H1 (cell line): ENCODE measurements around the gene DPYD. TPM values are rescaled to one million over a fixed set of nuclear protein-coding genes. Genes with fewer than 3 reads are reported as not detected.

Experiments
- CTCF ChIP-seq, 3 experiments: IDR thresholded peaks; 1 replicate in 2 of 3; 2 replicates in 1 of 3; pipeline versions ENCODE4 v1.5.1 to v1.6.1; 2011; ENCODE audit warnings: low read length in 3 of 3, mild to moderate bottlenecking in 3 of 3, inconsistent platforms in 2 of 3, low read depth in 1 of 3, moderate library complexity in 1 of 3; ENCODE audit not compliant: insufficient read depth in 1 of 3; ENCODE audit errors: control extremely low read depth in 1 of 3
- PHF8 ChIP-seq: fragments of 200-600 bp; sonication (generic); conservative IDR thresholded peaks from 2 replicates; pipeline ENCODE4 v1.7.1; 2012; ENCODE audit warnings: low read depth, mild to moderate bottlenecking, inconsistent platforms, low read length, moderate library complexity
- polyA plus RNA-seq, 7 experiments: library from polyadenylated mRNA; depleted of rRNA in 3 of 7; stranded (reverse) in 5 of 7; unstranded in 2 of 7; fragments of >200 nt in 5 of 7; fragments of 200-250 nt in 2 of 7; gene quantifications; 1 replicate in 5 of 7; 2 replicates in 1 of 7; 4 replicates in 1 of 7; pipeline versions ENCODE4 v1.2.1 to v1.2.3, GENCODE V29; 2011 to 2013; ENCODE audit warnings: missing spikeins in 2 of 7, mixed read lengths in 2 of 7
- total RNA-seq: library from RNA; stranded (reverse); fragmentation: NEBNext Ultra II Directional; extraction: Animal tissue kit (Norgen Biotek cat#: 25700); gene quantifications from 2 replicates; pipeline ENCODE4 v1.2.1, GENCODE V29; 2021

Gene DPYD
- total and polyA plus RNA-seq, 2 of the 8 experiments (the other 6 are each of a cell fraction or from before 2014, with no cell fraction given) = 0.29 to 0.73 TPM

- TF ChIP-seq CTCF (IDR thresholded peaks at IDR 0.05; ENCODE audit: control extremely low read depth in 1 of 3, insufficient read depth in 1 of 3, low read depth in 1 of 3, low read length in 3 of 3) = no peak
- no peak for TF ChIP-seq PHF8
Measured at GRCh38 chr1:97743129-97743528, 177.7 kb downstream of the DPYD start (continued).
